K562 (cell line): ENCODE measurements around the gene SREBF1. TPM values are rescaled to one million over a fixed set of nuclear protein-coding genes. Genes with fewer than 3 reads are reported as not detected.
A peak's percentile ranks its signal among the peaks of the same experiment; 100 is the strongest.

Source experiments
- ATAC-seq: fragments of 200-7000 bp; cut with Tn5 transposase; 3 replicates; pipeline ENCODE4 v1.9.1; 2020; ENCODE audit warnings: moderate library complexity
- BruUV-seq: library from RNA; stranded (reverse); fragments of 400-500 nt; replicated peaks from 2 replicates; lab custom pipeline; 2021; lab: Mats Ljungman, UMichigan
- CTCF ChIA-PET: fragments of 300-600 bp; formaldehyde crosslinking; extraction: SDS; loops from one replicate; lab custom pipeline; 2021; ENCODE audit warnings: low intra/inter-chr PET ratio; lab: Yijun Ruan, JAX
- POLR2A ChIA-PET: fragments of 300-600, 350-650 bp; sonication (Branson Sonifier 250); formaldehyde crosslinking; extraction: SDS; loops from one replicate; lab custom pipeline; 2021; ENCODE audit warnings: antibody characterized with exemption, inconsistent platforms; lab: Yijun Ruan, JAX
- DNase-seq, 4 experiments: peaks; one replicate each; pipeline versions ENCODE4 v3.0.0 to v3.0.0-alpha.2; 2011 to 2018; ENCODE audit warnings: low spot score in 3 of 4, mixed read lengths in 3 of 4; ENCODE audit errors: extremely low read depth in 1 of 4
- FAIRE-seq: peaks from 2 replicates; lab custom pipeline; 2011; peaks lifted over from hg19 to GRCh38; lab: Jason Lieb, UNC
- H2AFZ ChIP-seq: 2 replicates; pipeline ENCODE4 v1.6.0; 2011; ENCODE audit warnings: low read depth, low read length, control low read depth, inconsistent platforms
- H3K27ac ChIP-seq: fragments of 200-600 bp; 3 replicates; pipeline ENCODE4 v1.8.0; 2011; ENCODE audit warnings: low read depth, mild to moderate bottlenecking, control low read depth, inconsistent platforms, low read length, moderate library complexity, mixed read lengths; ENCODE audit errors: extremely low read depth
- H3K27me3 ChIP-seq, 2 experiments: fragments of 300-600 bp in 1 of 2; 2 replicates in 1 of 2; 3 replicates in 1 of 2; pipeline versions ENCODE4 v1.6.0 to v1.8.0; 2011; ENCODE audit warnings: inconsistent platforms in 2 of 2, low read length in 2 of 2, mild to moderate bottlenecking in 1 of 2, mixed read lengths in 1 of 2, moderate library complexity in 1 of 2; ENCODE audit not compliant: control insufficient read depth in 2 of 2, insufficient read depth in 2 of 2
- H3K36me3 ChIP-seq: fragments of 300-600 bp; 3 replicates; pipeline ENCODE4 v1.8.0; 2011; ENCODE audit warnings: mild to moderate bottlenecking, low read length, inconsistent platforms; ENCODE audit not compliant: control insufficient read depth, insufficient read depth
- H3K4me1 ChIP-seq, 2 experiments: fragments of 200-600 bp in 1 of 2; replicated peaks in 1 of 2; 2 replicates in 1 of 2; 3 replicates in 1 of 2; pipeline versions ENCODE4 v1.5.1 to v1.8.0; 2011; ENCODE audit warnings: inconsistent platforms in 2 of 2, low read length in 2 of 2, mild to moderate bottlenecking in 1 of 2, mixed read lengths in 1 of 2, moderate library complexity in 1 of 2; ENCODE audit not compliant: control insufficient read depth in 2 of 2, insufficient read depth in 2 of 2
- H3K4me2 ChIP-seq: 2 replicates; pipeline ENCODE4 v1.6.1; 2011; ENCODE audit warnings: low read length, control low read depth, inconsistent platforms, mixed read lengths; ENCODE audit not compliant: insufficient read depth
- H3K4me3 ChIP-seq: fragments of 200-600 bp; sonication (generic), shearing (Covaris generic); 2 replicates; pipeline ENCODE4 v1.5.1; 2016; ENCODE audit warnings: control low read depth, inconsistent platforms
- H3K79me2 ChIP-seq: fragments of 200-600 bp; 3 replicates; pipeline ENCODE4 v1.8.0; 2011; ENCODE audit warnings: low read length, inconsistent platforms; ENCODE audit not compliant: control insufficient read depth, insufficient read depth
- H3K9ac ChIP-seq, 2 experiments: 2 replicates each; pipeline versions ENCODE4 v1.6.0 to v1.6.1; 2011; ENCODE audit warnings: low read depth in 2 of 2, low read length in 2 of 2, control low read depth in 1 of 2, inconsistent platforms in 1 of 2, mild to moderate bottlenecking in 1 of 2, mixed read lengths in 1 of 2; ENCODE audit not compliant: insufficient read depth in 1 of 2
- H3K9me1 ChIP-seq: one replicate; pipeline ENCODE4 v1.6.0; 2011; ENCODE audit warnings: inconsistent platforms, mild to moderate bottlenecking, low read length, moderate library complexity; ENCODE audit not compliant: control insufficient read depth, insufficient read depth
- H3K9me3 ChIP-seq: replicated peaks from 2 replicates; pipeline ENCODE4 v1.5.1; 2011; ENCODE audit warnings: low read depth, low read length, inconsistent platforms; ENCODE audit not compliant: control insufficient read depth, insufficient read depth
- H4K20me1 ChIP-seq: replicated peaks from 2 replicates; pipeline ENCODE4 v1.6.1; 2011; ENCODE audit warnings: low read length, inconsistent platforms, mixed read lengths; ENCODE audit not compliant: control insufficient read depth, insufficient read depth
- ARID2 ChIP-seq: fragments of 450-650 bp; IDR thresholded peaks from 2 replicates; pipeline ENCODE4 v1.6.1; 2017; ENCODE audit warnings: antibody characterized with exemption, mild to moderate bottlenecking
- MYBL2 ChIP-seq, 2 experiments: fragments of 450-650 bp in 1 of 2; sonication (generic) in 1 of 2; formaldehyde crosslinking in 1 of 2; IDR thresholded peaks; 2 replicates each; pipeline versions ENCODE4 v1.6.1 to v1.8.1; 2017 to 2022; ENCODE audit warnings: borderline replicate concordance in 1 of 2, inconsistent platforms in 1 of 2, low read depth in 1 of 2, mild to moderate bottlenecking in 1 of 2, missing genetic modification reagents in 1 of 2, moderate library complexity in 1 of 2
- ZNF175 ChIP-seq: fragments of 200-800 bp; sonication (Bioruptor generic); IDR thresholded peaks from 2 replicates; pipeline ENCODE4 v1.6.1; 2016; ENCODE audit warnings: low read depth, mild to moderate bottlenecking, missing genetic modification characterization, missing compliant biosample characterization
- WGBS: fragments of 100-300 bp; shearing (Covaris generic); methylation state at CpG from one replicate; pipeline ENCODE4 v1.1.6; 2016; ENCODE audit warnings: low coverage, mixed read lengths; ENCODE audit not compliant: insufficient coverage; ENCODE audit errors: missing lambda C conversion rate; 5-methylcytosine and 5-hydroxymethylcytosine counted together
- in situ Hi-C: fragments of 300-500 bp; cut with MboI; formaldehyde crosslinking; loops from 4 replicates; pipeline ENCODE4 v1.15.0; 2018; ENCODE audit warnings: inconsistent platforms, mixed read lengths
- intact Hi-C: fragments of 100-400 bp; cut with micrococcal nuclease; formaldehyde crosslinking; loops from 2 replicates; pipeline ENCODE4 v1.14.2; 2022
- polyA plus RNA-seq, 8 experiments: library from polyadenylated mRNA; depleted of rRNA in 4 of 8; stranded (reverse) in 5 of 8; unstranded in 3 of 8; fragments of >200 nt; fragmentation: Nextera tagmentation in 2 of 8; fragmentation: Illumina TruSeq in 1 of 8; extraction: Ambion mirVana in 2 of 8; extraction: Trizol in 1 of 8; gene quantifications; 2 replicates each; pipeline versions ENCODE4 v1.2.1 to v1.2.3, GENCODE V29; 2011 to 2014; ENCODE audit warnings: inconsistent platforms in 1 of 8, missing spikeins in 1 of 8
- total RNA-seq, 7 experiments: library from RNA; depleted of rRNA in 6 of 7; stranded (reverse); fragments of >200 nt in 6 of 7; fragmentation: Illumina TruSeq in 2 of 7; extraction: Trizol in 2 of 7; gene quantifications; 2 replicates each; pipeline versions ENCODE4 v1.2.1 to v1.2.3, GENCODE V29; 2011 to 2021; ENCODE audit warnings: low replicate concordance in 1 of 7
- TF ChIP-seq, protein P1 (sequence below): fragments of 450-650 bp; IDR thresholded peaks from 2 replicates; pipeline ENCODE4 v1.6.1; 2017; ENCODE audit warnings: antibody characterized with exemption, mild to moderate bottlenecking

Gene SREBF1
- total and polyA plus RNA-seq, 9 of the 15 experiments (the other 6 are each of a cell fraction or from before 2014, with no cell fraction given): 1.6 to 169 (median 69.4) TPM

DNA sequence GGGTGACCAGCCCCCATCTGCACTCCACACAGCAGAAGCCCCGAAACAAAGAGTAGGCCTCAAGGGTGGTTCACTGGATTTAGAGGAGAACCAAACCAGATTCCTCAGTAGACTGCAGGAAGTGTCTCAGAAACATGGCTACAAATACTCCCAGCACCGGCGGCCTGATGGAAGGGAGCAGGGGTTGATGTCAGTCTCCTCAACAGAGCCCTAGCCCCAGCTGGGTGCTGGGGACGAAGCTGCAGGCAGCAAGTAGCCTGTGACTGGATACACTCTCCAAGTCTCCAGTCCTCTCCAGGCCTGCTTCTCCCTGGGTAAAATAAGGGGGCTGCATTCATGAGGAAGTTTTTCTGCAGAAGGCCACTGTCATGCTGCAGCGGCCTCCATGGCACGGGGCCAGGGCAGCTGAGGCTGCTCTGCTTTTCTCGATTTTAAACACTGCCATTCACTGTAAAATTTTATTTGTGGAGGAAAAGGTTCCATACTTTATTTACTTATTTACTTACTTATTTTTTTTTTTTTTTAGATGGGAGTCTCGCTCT is 36.7 kb upstream of the SREBF1 start:
- WGBS: 78% methylated on average over 6 of the region's 8 CpGs
- TF ChIP-seq, protein P1, sequence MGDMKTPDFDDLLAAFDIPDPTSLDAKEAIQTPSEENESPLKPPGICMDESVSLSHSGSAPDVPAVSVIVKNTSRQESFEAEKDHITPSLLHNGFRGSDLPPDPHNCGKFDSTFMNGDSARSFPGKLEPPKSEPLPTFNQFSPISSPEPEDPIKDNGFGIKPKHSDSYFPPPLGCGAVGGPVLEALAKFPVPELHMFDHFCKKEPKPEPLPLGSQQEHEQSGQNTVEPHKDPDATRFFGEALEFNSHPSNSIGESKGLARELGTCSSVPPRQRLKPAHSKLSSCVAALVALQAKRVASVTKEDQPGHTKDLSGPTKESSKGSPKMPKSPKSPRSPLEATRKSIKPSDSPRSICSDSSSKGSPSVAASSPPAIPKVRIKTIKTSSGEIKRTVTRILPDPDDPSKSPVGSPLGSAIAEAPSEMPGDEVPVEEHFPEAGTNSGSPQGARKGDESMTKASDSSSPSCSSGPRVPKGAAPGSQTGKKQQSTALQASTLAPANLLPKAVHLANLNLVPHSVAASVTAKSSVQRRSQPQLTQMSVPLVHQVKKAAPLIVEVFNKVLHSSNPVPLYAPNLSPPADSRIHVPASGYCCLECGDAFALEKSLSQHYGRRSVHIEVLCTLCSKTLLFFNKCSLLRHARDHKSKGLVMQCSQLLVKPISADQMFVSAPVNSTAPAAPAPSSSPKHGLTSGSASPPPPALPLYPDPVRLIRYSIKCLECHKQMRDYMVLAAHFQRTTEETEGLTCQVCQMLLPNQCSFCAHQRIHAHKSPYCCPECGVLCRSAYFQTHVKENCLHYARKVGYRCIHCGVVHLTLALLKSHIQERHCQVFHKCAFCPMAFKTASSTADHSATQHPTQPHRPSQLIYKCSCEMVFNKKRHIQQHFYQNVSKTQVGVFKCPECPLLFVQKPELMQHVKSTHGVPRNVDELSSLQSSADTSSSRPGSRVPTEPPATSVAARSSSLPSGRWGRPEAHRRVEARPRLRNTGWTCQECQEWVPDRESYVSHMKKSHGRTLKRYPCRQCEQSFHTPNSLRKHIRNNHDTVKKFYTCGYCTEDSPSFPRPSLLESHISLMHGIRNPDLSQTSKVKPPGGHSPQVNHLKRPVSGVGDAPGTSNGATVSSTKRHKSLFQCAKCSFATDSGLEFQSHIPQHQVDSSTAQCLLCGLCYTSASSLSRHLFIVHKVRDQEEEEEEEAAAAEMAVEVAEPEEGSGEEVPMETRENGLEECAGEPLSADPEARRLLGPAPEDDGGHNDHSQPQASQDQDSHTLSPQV: no peak
- no peak for TF ChIP-seq MYBL2 (IDR thresholded peaks at IDR 0.05; ENCODE audit: low read depth)
- TF ChIP-seq MYBL2 (CRISPR knock-in tag; IDR thresholded peaks at IDR 0.05; ENCODE audit: borderline replicate concordance): no peak
- no peak for TF ChIP-seq ZNF175 (CRISPR knock-in tag)
- TF ChIP-seq ARID2: no peak

More for the DNA sequence above, 36.7 kb upstream of the SREBF1 start:
- Histone ChIP-seq H3K27ac (no peak overlapping the region), H3K4me2 (no peak overlapping the region), H3K9ac (peak overlapping the region in 1 of 2 experiments; percentile 17; a peak in 1 of 4 replicates), H3K27me3 (no peaks in the 10 kb centered on the region), H3K79me2 (no peaks in the 10 kb centered on the region), H3K4me3 (no peak overlapping the region), H3K9me1 (no peaks in the 10 kb centered on the region), H2AFZ (no peak overlapping the region), H3K9me3 (no peaks in the 10 kb centered on the region), H3K4me1 (no peaks in the 10 kb centered on the region; a peak in 1 of 5 replicates), H3K36me3 (no peaks in the 10 kb centered on the region), H4K20me1 (no peaks in the 10 kb centered on the region)
- ChIA-PET CTCF (no interaction called here), POLR2A (interaction anchor here (0.8 kb wide), 1 partner anchor 60 kb away, joined by 3 read pairs; no protein-coding TSS in a partner anchor)
- in situ Hi-C loops (no loop called here), intact Hi-C loops (no loop called here)
- no peak for DNase-seq
- no peak for FAIRE-seq
- no TSS peak for BruUV-seq
- no peak for ATAC-seq
